ENCODE results near the gene TBC1D22A. TPM values are rescaled to one million over a fixed set of nuclear protein-coding genes. Genes with fewer than 3 reads are reported as not detected.

TBC1D22A gene
- total RNA-seq, 3 donors from 2014 or later, result 19.0 to 23.6 (median 23.6) TPM

GRCh38 chr22:47044722-47045535 is 282.5 kb downstream of the TBC1D22A start:
- no peaks in the 10 kb centered on the region for H3K27me3 ChIP-seq
- H3K36me3 ChIP-seq, result no peaks in the 10 kb centered on the region
- intact Hi-C loops (cut with DNase I; ENCODE audit: low total_unique reads), result no loop called here
- no peak for TF ChIP-seq POLR2AphosphoS5 (IDR thresholded peaks at IDR 0.05)
- TF ChIP-seq CTCF (IDR thresholded peaks at IDR 0.05), result no peak
- no peak for TF ChIP-seq POLR2A (IDR thresholded peaks at IDR 0.05)
- DNase-seq (ENCODE audit: low spot score in 2 of 2), result no peak
- no peaks in the 10 kb centered on the region for H3K9me3 ChIP-seq
- H3K4me3 ChIP-seq, result no peak overlapping the region
- H3K4me1 ChIP-seq, result no peaks in the 10 kb centered on the region
- H3K27ac ChIP-seq, result no peak overlapping the region

GRCh38 chr22:47045691-47046410 is 283.4 kb downstream of the TBC1D22A start:
- Histone ChIP-seq H3K27ac (no peak overlapping the region), H3K27me3 (no peaks in the 10 kb centered on the region), H3K4me1 (no peaks in the 10 kb centered on the region), H3K4me3 (no peak overlapping the region), H3K9me3 (no peaks in the 10 kb centered on the region), H3K36me3 (no peaks in the 10 kb centered on the region)
- intact Hi-C loops (cut with DNase I; ENCODE audit: low total_unique reads), result no loop called here
- TF ChIP-seq POLR2AphosphoS5 (IDR thresholded peaks at IDR 0.05) (no peak), CTCF (IDR thresholded peaks at IDR 0.05) (no peak), POLR2A (IDR thresholded peaks at IDR 0.05) (no peak)
- DNase-seq (ENCODE audit: low spot score in 2 of 2), result no peak

- H3K27me3 ChIP-seq, result no peaks in the 10 kb centered on the region
- no peak overlapping the region for H3K27ac ChIP-seq
- TF ChIP-seq POLR2AphosphoS5 (IDR thresholded peaks at IDR 0.05) (no peak), POLR2A (IDR thresholded peaks at IDR 0.05) (no peak), CTCF (IDR thresholded peaks at IDR 0.05) (no peak)
- no peaks in the 10 kb centered on the region for H3K9me3 ChIP-seq
- H3K4me3 ChIP-seq, result no peak overlapping the region
- no peak for DNase-seq (ENCODE audit: low spot score in 2 of 2)
- intact Hi-C loops (cut with DNase I; ENCODE audit: low total_unique reads), result no loop called here
- H3K4me1 ChIP-seq, result no peaks in the 10 kb centered on the region
- H3K36me3 ChIP-seq, result no peaks in the 10 kb centered on the region
Measured at GRCh38 chr22:47046411-47047065, 284.1 kb downstream of the TBC1D22A start.

GRCh38 chr22:47047321-47048122 is 285.1 kb downstream of the TBC1D22A start:
- no peaks in the 10 kb centered on the region for H3K27me3 ChIP-seq
- H3K9me3 ChIP-seq, result no peaks in the 10 kb centered on the region
- intact Hi-C loops (cut with DNase I; ENCODE audit: low total_unique reads), result no loop called here
- no peak overlapping the region for H3K4me3 ChIP-seq
- H3K4me1 ChIP-seq, result no peaks in the 10 kb centered on the region
- TF ChIP-seq POLR2AphosphoS5 (IDR thresholded peaks at IDR 0.05) (no peak), POLR2A (IDR thresholded peaks at IDR 0.05) (no peak), CTCF (IDR thresholded peaks at IDR 0.05) (no peak)
- no peaks in the 10 kb centered on the region for H3K36me3 ChIP-seq
- DNase-seq (ENCODE audit: low spot score in 2 of 2), result no peak
- no peak overlapping the region for H3K27ac ChIP-seq
